ENCODE results near the gene NDUFAB1.

NDUFAB1 gene

GRCh38 chr16:23578101-23578830 is 17.9 kb downstream of the NDUFAB1 start:
- DNase-seq (ENCODE audit: extremely low spot score): no peak
- no peak for TF ChIP-seq SUZ12 (IDR thresholded peaks at IDR 0.05)
- no peak for TF ChIP-seq TARDBP (IDR thresholded peaks at IDR 0.05)
- TF ChIP-seq PKNOX1 (IDR thresholded peaks at IDR 0.05): no peak
- CTCF ChIA-PET: interaction anchor here (1.0 to 1.1 kb wide), 2 partner anchors 9 to 18 kb away, joined by 3 to 4 read pairs; partner anchors contain the start of gene NDUFAB1
- POLR2A ChIA-PET: interaction anchor here (1.3 kb wide), 1 partner anchor 21 kb away, joined by 3 read pairs; the partner anchor contains the start of genes EARS2 and UBFD1

GRCh38 chr16:23577493-23577892 is 18.6 kb downstream of the NDUFAB1 start:
- ChIA-PET POLR2A (interaction anchor here (1.3 kb wide), 1 partner anchor 20 kb away, joined by 3 read pairs; the partner anchor contains the start of genes EARS2 and UBFD1), CTCF (interaction anchor here (1.0 to 1.1 kb wide), 2 partner anchors 8 to 19 kb away, joined by 3 to 4 read pairs; partner anchors contain the start of gene NDUFAB1)
- no peak for DNase-seq (ENCODE audit: extremely low spot score)
- TF ChIP-seq ZNF384 (IDR thresholded peaks at IDR 0.05) (no peak), HDGF (IDR thresholded peaks at IDR 0.05; ENCODE audit: borderline replicate concordance) (no peak), SP1 (IDR thresholded peaks at IDR 0.05) (no peak), PKNOX1 (IDR thresholded peaks at IDR 0.05) (no peak), BHLHE40 (IDR thresholded peaks at IDR 0.05; ENCODE audit: borderline replicate concordance) (no peak), FOXK2 (IDR thresholded peaks at IDR 0.05) (no peak)

GRCh38 chr16:23575834-23576233 is 20.3 kb downstream of the NDUFAB1 start:
- POLR2A ChIA-PET: interaction anchor here (1.0 kb wide), 2 partner anchors 17 to 18 kb away, joined by 3 to 5 read pairs; partner anchors contain the start of genes EARS2 and UBFD1
- CTCF ChIA-PET: interaction anchor here (0.7 kb wide), 1 partner anchor 23 kb away, joined by 3 read pairs; no protein-coding TSS in a partner anchor
- DNase-seq (ENCODE audit: extremely low spot score): no peak
- TF ChIP-seq FOXA1 (IDR thresholded peaks at IDR 0.05) (no peak), BHLHE40 (IDR thresholded peaks at IDR 0.05; ENCODE audit: borderline replicate concordance) (no peak), NFRKB (IDR thresholded peaks at IDR 0.05) (no peak), CTBP1 (IDR thresholded peaks at IDR 0.05; ENCODE audit: borderline replicate concordance) (no peak), SP1 (IDR thresholded peaks at IDR 0.05) (no peak), SUZ12 (IDR thresholded peaks at IDR 0.05) (no peak), ARNT (IDR thresholded peaks at IDR 0.05) (no peak), FOXM1 (IDR thresholded peaks at IDR 0.05; ENCODE audit: borderline replicate concordance) (no peak), LEF1 (IDR thresholded peaks at IDR 0.05; ENCODE audit: borderline replicate concordance) (no peak), ELF4 (IDR thresholded peaks at IDR 0.05) (no peak), ZNF384 (IDR thresholded peaks at IDR 0.05) (no peak), TARDBP (IDR thresholded peaks at IDR 0.05) (no peak), HDGF (IDR thresholded peaks at IDR 0.05; ENCODE audit: borderline replicate concordance) (no peak), FOXK2 (IDR thresholded peaks at IDR 0.05) (no peak), PKNOX1 (IDR thresholded peaks at IDR 0.05) (no peak)

GRCh38 chr16:23573817-23574216 is 22.3 kb downstream of the NDUFAB1 start:
- TF ChIP-seq SP1 (IDR thresholded peaks at IDR 0.05): no peak
- TF ChIP-seq FOXM1 (IDR thresholded peaks at IDR 0.05; ENCODE audit: borderline replicate concordance): no peak
- TF ChIP-seq NFRKB (IDR thresholded peaks at IDR 0.05): no peak
- ChIA-PET POLR2A (no interaction called here), CTCF (no interaction called here)
- no peak for DNase-seq (ENCODE audit: extremely low spot score)

DNA sequence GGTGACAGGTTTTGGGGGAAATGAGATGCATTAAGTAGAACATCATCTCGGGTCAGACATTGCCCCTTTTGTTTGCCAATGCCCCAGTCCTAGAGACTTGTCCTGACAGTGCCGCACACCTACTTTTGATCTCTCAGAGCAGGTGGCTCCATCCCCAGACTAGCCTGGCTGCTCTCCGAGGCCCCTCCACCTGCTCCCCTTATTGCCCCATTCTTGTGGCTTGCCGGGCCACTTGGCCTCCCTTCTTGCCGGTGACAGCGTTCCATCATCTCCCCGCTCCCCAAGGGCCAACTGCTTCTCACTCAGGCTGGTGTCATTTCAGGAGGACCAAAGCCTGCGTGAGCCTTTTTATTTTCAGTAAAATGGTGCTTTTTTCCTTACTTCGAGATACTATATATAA is 23.7 kb downstream of the NDUFAB1 start:
- POLR2A ChIA-PET: no interaction called here
- CTCF ChIA-PET: no interaction called here
- TF ChIP-seq LEF1 (IDR thresholded peaks at IDR 0.05; ENCODE audit: borderline replicate concordance) (no peak), ELF4 (IDR thresholded peaks at IDR 0.05) (no peak), ZNF384 (IDR thresholded peaks at IDR 0.05) (no peak), FOXA1 (IDR thresholded peaks at IDR 0.05) (no peak), TARDBP (IDR thresholded peaks at IDR 0.05) (no peak), FOXM1 (IDR thresholded peaks at IDR 0.05; ENCODE audit: borderline replicate concordance) (no peak), BHLHE40 (IDR thresholded peaks at IDR 0.05; ENCODE audit: borderline replicate concordance) (no peak), ARNT (IDR thresholded peaks at IDR 0.05) (no peak), SUZ12 (IDR thresholded peaks at IDR 0.05) (no peak), PKNOX1 (IDR thresholded peaks at IDR 0.05) (no peak), HDGF (IDR thresholded peaks at IDR 0.05; ENCODE audit: borderline replicate concordance) (no peak), SP1 (IDR thresholded peaks at IDR 0.05) (no peak), L3MBTL2 (conservative IDR thresholded peaks at IDR 0.05) (no peak), CTBP1 (IDR thresholded peaks at IDR 0.05; ENCODE audit: borderline replicate concordance) (no peak), FOXK2 (IDR thresholded peaks at IDR 0.05) (no peak), NFRKB (IDR thresholded peaks at IDR 0.05) (no peak)
- DNase-seq (ENCODE audit: extremely low spot score): no peak

GRCh38 chr16:23571895-23572294 is 24.2 kb downstream of the NDUFAB1 start:
- no peak for DNase-seq (ENCODE audit: extremely low spot score)
- CTCF ChIA-PET: no interaction called here
- POLR2A ChIA-PET: no interaction called here

More at GRCh38 chr16:23571895-23572294, 24.2 kb downstream of the NDUFAB1 start:
- TF ChIP-seq BHLHE40 (IDR thresholded peaks at IDR 0.05; ENCODE audit: borderline replicate concordance): no peak
- no peak for TF ChIP-seq LEF1 (IDR thresholded peaks at IDR 0.05; ENCODE audit: borderline replicate concordance)
- TF ChIP-seq PKNOX1 (IDR thresholded peaks at IDR 0.05): no peak
- no peak for TF ChIP-seq ELF4 (IDR thresholded peaks at IDR 0.05)
- TF ChIP-seq SUZ12 (IDR thresholded peaks at IDR 0.05): no peak
- TF ChIP-seq FOXA1 (IDR thresholded peaks at IDR 0.05): no peak
- TF ChIP-seq L3MBTL2 (conservative IDR thresholded peaks at IDR 0.05): no peak
- TF ChIP-seq HDGF (IDR thresholded peaks at IDR 0.05; ENCODE audit: borderline replicate concordance): no peak
- TF ChIP-seq CTBP1 (IDR thresholded peaks at IDR 0.05; ENCODE audit: borderline replicate concordance): no peak
- TF ChIP-seq ZNF384 (IDR thresholded peaks at IDR 0.05): no peak
- TF ChIP-seq SP1 (IDR thresholded peaks at IDR 0.05): no peak
- TF ChIP-seq FOXM1 (IDR thresholded peaks at IDR 0.05; ENCODE audit: borderline replicate concordance): no peak
- no peak for TF ChIP-seq FOXK2 (IDR thresholded peaks at IDR 0.05)
- no peak for TF ChIP-seq NFRKB (IDR thresholded peaks at IDR 0.05)
- TF ChIP-seq TARDBP (IDR thresholded peaks at IDR 0.05): no peak
- no peak for TF ChIP-seq ARNT (IDR thresholded peaks at IDR 0.05)
